Activated T-helper 9 cell treated with anti-CD3 and anti-CD28 coated beads, Interleukin-2, amount 50 U/mL, for 16 hours (primary cell): ENCODE results near the gene TBC1D22A.
"Not testable (repeated sequence)": the region's sequence is repeated elsewhere in the genome, so short reads cannot be mapped to it uniquely, and the experiment has no call there.

ENCODE experiments used
- DNase-seq: peaks from one replicate; pipeline ENCODE4 v3.0.0-alpha.2; 2020; ENCODE audit warnings: low read depth

TBC1D22A gene

GRCh38 chr22:47155912-47156311 is 393.5 kb downstream of the TBC1D22A start:
- no peak for DNase-seq

- no peak for DNase-seq
These were observed 394.1 kb downstream of the TBC1D22A start for GRCh38 chr22:47156352-47157092.

- no peak for DNase-seq
These were observed 394.6 kb downstream of the TBC1D22A start for GRCh38 chr22:47157093-47157420.

GRCh38 chr22:47157486-47158270 is 395.2 kb downstream of the TBC1D22A start:
- DNase-seq, result no peak

DNA sequence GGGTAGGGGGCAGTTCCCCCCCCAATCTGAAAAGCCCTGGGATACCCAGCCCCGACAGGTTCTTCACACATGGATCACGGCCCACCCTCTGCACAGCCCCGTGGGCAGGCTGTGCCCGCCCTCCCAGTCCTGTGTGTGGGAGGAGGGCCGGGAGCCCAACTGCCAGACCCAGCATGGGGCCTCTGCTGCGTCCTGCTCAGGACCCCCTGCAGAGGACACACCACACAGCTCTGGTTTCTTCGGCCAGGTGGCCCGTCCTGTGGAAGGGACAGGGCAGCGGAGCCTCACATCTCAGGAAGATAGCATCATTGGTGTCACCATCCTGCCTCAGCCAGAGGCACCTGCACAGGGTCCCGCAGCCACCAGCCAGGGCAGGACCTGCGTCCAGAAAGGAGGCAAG is 396.0 kb downstream of the TBC1D22A start:
- no peak for DNase-seq

- DNase-seq, result no peak
These were observed 397.1 kb downstream of the TBC1D22A start for GRCh38 chr22:47159592-47159991.

DNA sequence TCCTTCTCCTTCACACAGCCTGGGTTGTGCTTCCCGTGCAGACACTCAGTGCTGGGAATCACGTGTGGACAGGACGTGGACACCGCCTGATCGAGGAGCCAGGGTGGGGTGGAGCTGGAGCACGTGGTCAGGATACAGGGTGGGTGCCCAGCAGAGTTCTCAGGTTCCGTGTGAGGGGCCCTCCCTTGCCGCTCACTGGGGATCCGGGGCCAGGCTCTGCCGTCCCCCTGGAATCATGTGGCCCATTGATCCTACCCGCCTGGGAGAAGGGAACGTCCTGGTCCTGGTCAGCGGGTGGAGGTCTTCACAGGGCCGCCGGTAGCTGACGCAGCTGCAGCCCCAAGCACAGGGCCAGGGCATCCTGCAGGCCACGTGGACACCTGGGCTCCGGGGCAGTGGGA is 397.7 kb downstream of the TBC1D22A start:
- no peak for DNase-seq

GRCh38 chr22:47160781-47161520 is 398.5 kb downstream of the TBC1D22A start:
- DNase-seq, result no peak

- DNase-seq, result no peak
These were observed 399.2 kb downstream of the TBC1D22A start for GRCh38 chr22:47161631-47162030.

DNA sequence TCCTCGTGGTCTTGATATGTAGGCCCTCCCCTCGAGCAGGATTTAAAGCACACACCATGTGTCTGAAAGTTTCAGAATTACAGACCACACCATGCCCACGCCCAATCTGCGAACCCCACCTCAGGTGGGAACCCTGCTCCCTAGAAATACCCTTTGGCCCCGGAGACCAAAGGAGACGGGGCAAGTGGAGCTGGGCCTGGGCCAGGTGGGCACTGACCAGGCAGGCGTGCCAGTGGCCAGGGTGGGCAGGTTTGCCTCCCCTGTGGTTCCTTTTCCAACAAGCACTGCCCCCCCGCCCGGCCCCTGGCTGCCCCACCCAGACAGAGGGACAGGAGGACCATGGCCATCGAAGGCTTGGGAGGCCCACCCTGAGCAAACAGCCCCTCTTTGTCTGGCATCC is 400.4 kb downstream of the TBC1D22A start:
- DNase-seq, result no peak

DNA sequence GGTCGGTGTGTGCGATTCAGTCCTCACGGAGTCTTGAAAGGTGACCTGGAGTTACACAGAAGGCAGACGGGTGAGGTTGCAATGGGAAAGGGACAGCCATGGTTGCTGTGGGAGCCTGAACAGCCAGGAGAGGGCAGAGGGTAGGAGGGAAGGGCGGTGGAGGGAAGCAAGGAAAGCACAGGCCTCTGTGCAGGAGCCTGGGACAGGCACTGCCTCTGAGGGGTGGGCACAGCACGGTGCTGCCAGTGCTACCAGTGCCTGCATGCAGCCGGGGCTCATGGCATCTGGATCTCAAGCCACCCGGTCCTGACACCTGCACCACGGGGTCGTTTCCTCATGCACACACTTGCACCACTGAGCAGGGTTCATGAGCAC is 401.0 kb downstream of the TBC1D22A start:
- DNase-seq, result no peak

- DNase-seq, result no peak
These were observed 401.5 kb downstream of the TBC1D22A start for GRCh38 chr22:47163856-47164513.

DNA sequence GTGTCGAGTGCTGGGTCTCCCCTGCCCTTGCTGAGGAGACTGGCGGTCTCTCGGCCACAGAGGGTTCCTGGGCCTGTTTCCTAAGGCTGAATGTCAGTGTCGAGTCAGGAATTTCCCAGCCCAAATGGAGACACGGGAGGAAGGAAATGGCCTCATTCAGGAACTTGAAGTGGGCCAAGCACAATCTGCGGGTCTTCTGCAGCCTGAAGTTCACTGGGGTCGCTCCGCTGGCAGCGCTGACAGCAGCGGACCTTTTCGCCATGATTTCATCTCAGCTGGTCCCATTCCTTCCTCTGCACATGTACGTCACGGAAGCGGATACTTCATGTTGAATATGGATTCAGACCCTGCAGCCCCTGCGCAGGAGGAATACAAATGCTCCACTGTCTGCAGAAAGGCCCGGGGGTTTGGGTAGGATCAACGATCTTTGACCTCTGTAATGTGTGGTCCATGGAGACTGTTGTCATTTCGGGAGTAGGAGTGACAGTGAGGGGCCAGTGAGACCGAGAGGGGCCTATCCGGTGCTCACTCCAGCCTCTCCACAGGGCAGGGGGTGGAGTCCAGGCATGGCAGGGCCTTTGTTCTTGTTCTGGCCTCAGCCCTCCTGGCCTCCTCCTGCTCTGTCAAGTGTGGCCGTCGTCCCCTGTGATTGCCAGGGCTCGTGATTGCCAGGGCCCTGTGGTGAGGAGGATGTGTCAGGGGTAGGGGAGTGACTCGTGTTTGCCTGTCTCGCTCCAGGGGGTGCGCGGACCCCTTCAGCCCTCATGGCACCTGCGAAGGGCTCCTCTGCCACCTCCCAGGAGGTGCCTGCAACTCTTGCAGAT is 402.3 kb downstream of the TBC1D22A start:
- no peak for DNase-seq

DNA sequence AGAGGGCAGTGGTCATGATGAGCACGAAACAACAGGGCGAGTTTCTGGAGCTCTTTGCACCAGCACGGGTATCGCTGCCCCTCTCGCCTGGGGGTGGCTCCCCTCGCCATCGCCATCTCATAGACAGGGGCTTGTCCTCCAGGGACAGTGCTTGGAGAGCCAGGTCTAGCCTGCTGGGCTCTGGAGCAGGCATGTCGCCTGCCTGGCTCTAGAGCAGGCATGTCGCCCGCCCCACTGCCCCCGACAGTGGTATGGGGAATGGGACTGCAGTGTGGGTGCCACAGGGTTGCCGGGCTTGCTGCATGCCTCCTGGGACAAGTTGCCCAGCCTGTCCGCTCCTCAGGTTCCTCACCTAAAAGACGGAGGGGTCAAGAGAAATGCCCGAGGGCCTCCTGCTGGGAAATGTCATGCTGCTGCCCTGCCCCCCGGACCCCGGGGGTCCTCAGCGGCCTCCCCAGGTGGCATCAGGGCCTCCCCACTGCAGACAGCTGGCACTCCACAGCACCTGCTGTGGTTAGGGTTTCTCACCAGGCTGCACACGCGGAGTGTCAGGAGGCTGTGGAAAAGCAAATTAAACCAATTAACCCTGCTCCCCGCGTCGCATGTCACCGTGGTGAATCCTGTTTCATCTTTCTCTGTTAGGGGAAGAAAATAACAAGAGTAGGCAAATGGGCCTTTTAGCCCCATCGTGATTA is 403.0 kb downstream of the TBC1D22A start:
- DNase-seq, result no peak

GRCh38 chr22:47166033-47166404 is 403.6 kb downstream of the TBC1D22A start:
- no peak for DNase-seq

GRCh38 chr22:47166446-47167016 is 404.1 kb downstream of the TBC1D22A start:
- DNase-seq, result no peak

- DNase-seq, result no peak
These were observed 404.6 kb downstream of the TBC1D22A start for GRCh38 chr22:47167056-47167455.

GRCh38 chr22:47167921-47168320 is 405.5 kb downstream of the TBC1D22A start:
- not testable (repeated sequence) for DNase-seq

DNA sequence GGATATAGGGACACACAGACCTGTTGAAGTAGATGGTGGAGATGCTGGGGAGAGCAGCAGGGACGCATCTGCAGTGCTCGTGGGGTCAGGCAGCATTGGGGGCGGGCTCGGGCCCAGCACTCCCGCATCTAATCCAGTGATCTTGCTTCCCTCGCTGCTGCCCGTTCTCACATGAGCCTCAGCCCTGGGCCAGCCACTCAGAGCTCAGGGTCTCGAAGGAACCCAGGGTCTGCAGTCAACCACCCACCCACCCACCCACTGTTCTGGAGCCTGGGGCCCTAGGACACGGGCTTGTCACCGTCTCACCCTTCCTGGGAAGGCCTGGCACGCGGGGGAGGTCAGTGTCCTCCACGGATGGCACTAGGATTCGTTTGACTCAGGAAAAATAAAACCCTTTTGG is 406.0 kb downstream of the TBC1D22A start:
- DNase-seq, result no peak

GRCh38 chr22:47168900-47169800 is 406.7 kb downstream of the TBC1D22A start:
- no peak for DNase-seq
